Dermis blood vessel endothelial cell (primary cell): Measurements from ENCODE around the gene KDM3B. TPM values are rescaled to one million over a fixed set of nuclear protein-coding genes. Genes with fewer than 3 reads are reported as not detected.
"Not testable (repeated sequence)": the region's sequence is repeated elsewhere in the genome, so short reads cannot be mapped to it uniquely, and the experiment has no call there.

Experiments
- DNase-seq: peaks from one replicate; pipeline ENCODE4 v3.0.0; 2010
- total RNA-seq: library from RNA; depleted of rRNA; stranded (reverse); fragments of >200 nt; gene quantifications from 2 replicates; pipeline ENCODE4 v1.2.3, GENCODE V29; 2014

Gene KDM3B, protein sequence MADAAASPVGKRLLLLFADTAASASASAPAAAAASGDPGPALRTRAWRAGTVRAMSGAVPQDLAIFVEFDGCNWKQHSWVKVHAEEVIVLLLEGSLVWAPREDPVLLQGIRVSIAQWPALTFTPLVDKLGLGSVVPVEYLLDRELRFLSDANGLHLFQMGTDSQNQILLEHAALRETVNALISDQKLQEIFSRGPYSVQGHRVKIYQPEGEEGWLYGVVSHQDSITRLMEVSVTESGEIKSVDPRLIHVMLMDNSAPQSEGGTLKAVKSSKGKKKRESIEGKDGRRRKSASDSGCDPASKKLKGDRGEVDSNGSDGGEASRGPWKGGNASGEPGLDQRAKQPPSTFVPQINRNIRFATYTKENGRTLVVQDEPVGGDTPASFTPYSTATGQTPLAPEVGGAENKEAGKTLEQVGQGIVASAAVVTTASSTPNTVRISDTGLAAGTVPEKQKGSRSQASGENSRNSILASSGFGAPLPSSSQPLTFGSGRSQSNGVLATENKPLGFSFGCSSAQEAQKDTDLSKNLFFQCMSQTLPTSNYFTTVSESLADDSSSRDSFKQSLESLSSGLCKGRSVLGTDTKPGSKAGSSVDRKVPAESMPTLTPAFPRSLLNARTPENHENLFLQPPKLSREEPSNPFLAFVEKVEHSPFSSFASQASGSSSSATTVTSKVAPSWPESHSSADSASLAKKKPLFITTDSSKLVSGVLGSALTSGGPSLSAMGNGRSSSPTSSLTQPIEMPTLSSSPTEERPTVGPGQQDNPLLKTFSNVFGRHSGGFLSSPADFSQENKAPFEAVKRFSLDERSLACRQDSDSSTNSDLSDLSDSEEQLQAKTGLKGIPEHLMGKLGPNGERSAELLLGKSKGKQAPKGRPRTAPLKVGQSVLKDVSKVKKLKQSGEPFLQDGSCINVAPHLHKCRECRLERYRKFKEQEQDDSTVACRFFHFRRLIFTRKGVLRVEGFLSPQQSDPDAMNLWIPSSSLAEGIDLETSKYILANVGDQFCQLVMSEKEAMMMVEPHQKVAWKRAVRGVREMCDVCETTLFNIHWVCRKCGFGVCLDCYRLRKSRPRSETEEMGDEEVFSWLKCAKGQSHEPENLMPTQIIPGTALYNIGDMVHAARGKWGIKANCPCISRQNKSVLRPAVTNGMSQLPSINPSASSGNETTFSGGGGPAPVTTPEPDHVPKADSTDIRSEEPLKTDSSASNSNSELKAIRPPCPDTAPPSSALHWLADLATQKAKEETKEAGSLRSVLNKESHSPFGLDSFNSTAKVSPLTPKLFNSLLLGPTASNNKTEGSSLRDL (N-terminal part only)
- 52.8 and 74.3 TPM in 2 replicates for total RNA-seq

DNA sequence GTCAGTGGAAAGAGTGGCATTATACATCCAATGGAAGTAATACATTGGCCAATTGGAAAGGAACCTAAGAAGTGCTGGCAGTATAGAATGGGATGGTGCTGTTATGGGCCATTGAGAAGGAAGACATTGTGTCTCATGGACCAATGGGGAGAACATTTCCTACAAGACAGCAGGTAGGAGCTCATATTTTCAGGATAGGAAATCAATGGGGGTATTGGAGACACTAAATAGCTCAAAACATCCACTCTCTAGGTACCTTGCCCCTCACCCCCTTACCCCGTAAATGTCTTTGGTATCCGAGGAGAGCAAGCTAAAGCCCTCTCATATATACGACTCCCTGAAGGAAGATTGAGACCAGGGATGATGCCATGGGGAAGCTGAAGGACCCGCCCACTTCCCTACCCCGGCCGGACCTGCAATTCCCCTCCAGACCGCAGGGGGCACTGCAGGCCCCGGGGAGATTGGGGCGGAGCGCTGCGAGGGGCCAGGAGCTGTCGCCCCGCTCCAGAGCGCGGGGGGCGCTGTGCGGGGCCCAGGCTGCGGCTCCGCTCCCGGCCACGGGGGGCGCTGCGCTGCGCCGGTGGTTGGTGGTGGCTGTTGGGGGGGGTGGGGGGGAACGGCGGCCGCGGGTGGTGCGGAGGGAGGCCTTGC is at the start of gene KDM3B:
Gene KDM3B, plus strand, starts transcription at position 615 of the 651 bp plus-strand sequence. CDS start 111 bp downstream, outside the sequence.
- DNase-seq = peak; percentile 90

DNA sequence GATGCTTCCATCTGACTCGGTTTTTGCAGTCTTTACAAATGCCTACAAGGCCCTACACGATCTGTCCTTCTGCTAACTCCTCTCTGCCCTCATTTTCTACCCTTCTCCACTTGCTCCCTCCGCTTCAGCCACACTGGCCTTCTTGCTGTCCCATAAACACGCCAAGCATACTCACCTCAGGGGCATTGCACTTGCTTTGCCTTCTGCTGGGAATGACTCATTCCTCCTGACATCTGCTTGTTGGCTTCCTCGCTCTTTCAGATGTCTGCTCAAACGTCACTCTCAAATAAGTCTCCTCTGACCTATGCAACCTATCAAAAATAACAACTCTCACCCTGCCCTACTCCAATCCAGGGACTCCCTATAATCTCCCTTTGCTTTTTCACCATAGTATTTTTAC is 49.1 kb upstream of the KDM3B start:
- peak; percentile 46 for DNase-seq

DNA sequence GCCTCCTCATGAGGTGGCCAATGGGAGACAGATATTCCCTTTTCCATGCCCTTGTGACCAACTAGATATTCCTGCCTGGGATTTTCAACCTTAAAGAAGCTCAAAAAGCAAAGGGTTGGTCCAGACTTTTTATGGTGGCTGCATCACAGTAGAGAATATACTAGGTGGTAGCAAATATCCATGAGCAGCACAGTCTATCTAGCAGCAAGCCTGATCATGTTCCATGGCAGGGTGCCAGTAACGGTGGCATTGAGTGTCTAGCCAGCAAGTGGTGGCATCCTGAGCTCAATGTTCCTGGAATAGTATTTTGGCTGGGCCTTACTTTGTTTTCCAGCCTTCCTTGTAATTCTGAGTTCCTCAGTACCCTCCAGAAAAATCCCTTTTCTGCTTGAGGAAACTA is 46.7 kb upstream of the KDM3B start:
- peak; percentile 10 for DNase-seq

DNA sequence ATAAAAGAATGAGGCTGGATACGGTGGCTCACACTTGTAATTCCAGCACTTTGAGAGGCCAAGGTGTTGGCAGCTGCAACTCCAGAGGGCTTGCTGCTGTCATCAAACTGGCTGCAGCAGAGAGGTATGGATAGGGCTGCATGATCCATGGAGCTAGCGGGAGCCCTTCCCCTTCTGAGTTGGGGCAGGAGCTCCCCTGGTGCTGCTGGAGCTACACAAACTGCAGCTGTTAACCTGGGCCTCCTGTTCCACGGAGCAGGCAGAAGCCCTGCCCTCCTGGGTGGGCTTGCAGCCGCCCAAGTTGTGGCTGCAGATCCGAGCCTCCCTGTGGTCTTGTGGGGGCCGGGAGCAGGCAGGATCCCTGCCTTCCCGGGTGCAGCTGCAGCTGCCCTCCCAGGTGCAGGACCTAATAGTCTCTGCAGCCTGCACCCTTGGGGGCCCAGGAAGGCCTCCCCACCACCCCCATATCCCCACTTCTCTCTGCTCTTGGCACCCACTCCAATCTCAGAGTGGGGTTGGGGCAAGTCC is 36.7 kb upstream of the KDM3B start:
- DNase-seq = no peak

GRCh38 chr5:138316355-138316754 is 36.1 kb upstream of the KDM3B start:
- DNase-seq = no peak

DNA sequence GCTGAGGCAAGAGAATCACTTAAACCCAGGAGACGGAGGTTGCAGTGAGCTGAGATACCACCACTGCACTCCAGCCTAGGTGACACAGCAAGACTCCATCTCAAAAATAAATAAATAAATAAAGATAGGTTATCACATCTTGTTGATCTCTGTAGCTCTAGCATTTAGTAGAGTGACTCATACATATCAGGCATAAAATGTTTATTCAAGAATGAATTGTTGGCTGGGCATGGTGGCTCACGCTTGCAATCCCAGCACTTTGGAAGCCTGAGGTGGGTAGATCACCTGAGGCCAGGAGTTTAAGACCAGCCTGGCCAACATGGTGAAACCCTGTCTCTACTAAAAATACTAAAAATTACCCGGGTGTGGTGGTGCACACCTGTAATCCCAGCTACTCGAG is 34.3 kb upstream of the KDM3B start:
- DNase-seq = not testable (repeated sequence)

GRCh38 chr5:138330813-138331448 is 21.6 kb upstream of the KDM3B start:
- peak; percentile 21 for DNase-seq

DNA sequence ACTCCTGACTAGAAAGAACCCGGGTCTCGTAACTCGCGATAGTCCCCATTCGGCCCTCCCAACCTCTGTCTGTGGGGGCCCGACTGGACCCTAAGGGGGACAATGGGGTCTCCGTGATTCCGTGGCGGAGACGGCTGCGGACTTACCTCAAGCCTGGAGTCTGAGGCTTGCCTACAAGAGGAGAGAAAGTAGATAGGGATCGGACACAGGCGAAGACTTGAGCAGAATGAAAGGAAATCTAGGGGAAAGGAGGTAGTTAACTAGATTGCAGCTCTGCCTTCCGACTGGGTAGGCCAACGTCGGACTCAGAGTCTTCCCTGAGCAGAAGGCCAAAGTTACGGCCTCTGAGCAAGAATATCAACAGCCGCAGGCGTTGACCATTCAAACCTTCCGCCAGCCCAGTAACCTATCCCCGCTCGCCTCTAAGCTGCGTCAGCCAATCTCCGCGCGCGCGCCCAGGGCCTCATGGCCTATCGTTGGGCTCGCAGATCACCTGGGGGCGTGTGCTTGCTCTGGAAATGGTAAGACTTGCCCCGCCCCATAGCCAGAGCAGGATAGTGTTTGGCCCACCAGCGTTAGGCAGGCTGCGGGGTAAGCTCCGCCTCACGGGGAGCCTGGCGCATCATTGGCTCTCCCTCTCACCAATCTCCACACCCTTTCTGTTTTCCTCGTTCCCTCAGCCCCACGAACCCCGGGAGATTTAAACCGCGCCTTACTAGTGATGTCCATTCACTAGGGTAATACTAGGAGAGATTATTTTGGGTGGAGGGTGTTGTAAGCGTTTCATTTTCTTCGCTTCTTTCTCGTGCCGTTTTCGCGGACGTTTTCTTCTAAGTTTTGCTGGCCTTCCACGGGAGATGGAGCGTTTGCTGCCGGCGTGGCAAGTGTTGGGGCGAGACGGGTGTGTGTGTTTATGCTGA is 20.8 kb upstream of the KDM3B start, which contains the start of gene CDC25C:
Gene CDC25C, minus strand, starts transcription at position 356 of the 920 bp plus-strand sequence. CDS start 624 bp downstream, outside the sequence.
- DNase-seq = peak; percentile 100

GRCh38 chr5:138334867-138335447 is 17.5 kb upstream of the KDM3B start:
- peak; percentile 25 for DNase-seq

GRCh38 chr5:138336952-138337684 is 15.4 kb upstream of the KDM3B start:
- peak; percentile 83 for DNase-seq

- peak; percentile 94 for DNase-seq
Measured at GRCh38 chr5:138337685-138338410, 14.6 kb upstream of the KDM3B start, which contains the start of gene FAM53C. Gene FAM53C, plus strand, starts transcription at chr5:138338266. Its CDS starts 3,070 bp downstream, at chr5:138341336.

GRCh38 chr5:138338411-138339090 is 13.9 kb upstream of the KDM3B start:
- DNase-seq = peak; percentile 19

DNA sequence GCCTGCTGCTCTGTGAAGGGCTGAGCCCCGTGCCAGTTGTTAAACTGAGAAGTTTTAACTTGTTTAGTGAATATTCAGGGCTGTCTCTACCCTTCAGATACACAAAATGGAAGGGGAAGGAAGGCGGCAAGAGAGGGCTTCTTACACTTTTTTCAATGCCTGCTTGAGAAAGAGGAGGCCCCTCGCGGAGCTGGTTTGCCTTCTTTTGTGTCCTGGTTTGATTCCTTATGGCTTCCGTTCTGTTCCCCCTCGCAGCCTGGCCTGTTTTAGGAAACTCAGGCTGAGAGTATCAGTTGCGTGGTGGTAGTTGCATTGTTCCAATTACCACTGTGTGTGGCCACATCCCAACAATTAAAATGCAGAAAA is 13.4 kb upstream of the KDM3B start:
- peak; percentile 40 for DNase-seq

GRCh38 chr5:138339464-138339863 is 13.0 kb upstream of the KDM3B start:
- DNase-seq = no peak

- no peak for DNase-seq
Measured at GRCh38 chr5:138340008-138340407, 12.5 kb upstream of the KDM3B start.

GRCh38 chr5:138344887-138345622 is 7.4 kb upstream of the KDM3B start:
- DNase-seq = no peak

- DNase-seq = no peak
Measured at GRCh38 chr5:138346889-138347288, 5.6 kb upstream of the KDM3B start.
